Measurements from ENCODE around the gene CIDEB.

The CIDEB gene

GRCh38 chr14:24298892-24299254 lies 8.9 kb downstream of the CIDEB start:
- TF ChIP-seq TAF1 (IDR thresholded peaks at IDR 0.05; ENCODE audit: borderline replicate concordance, insufficient read depth, low read length) (no peak), SIN3A (IDR thresholded peaks at IDR 0.05; ENCODE audit: borderline replicate concordance, insufficient read depth, low read length) (no peak), POLR2AphosphoS5 (IDR thresholded peaks at IDR 0.05; ENCODE audit: low read depth, low read length) (no peak), FOXP2 (optimal IDR thresholded peaks at IDR 0.05; ENCODE audit: borderline replicate concordance, extremely low read depth, extremely low read length, insufficient read depth) (no peak), REST (IDR thresholded peaks at IDR 0.05; ENCODE audit: insufficient read depth in 1 of 2, low read depth in 2 of 2, low read length in 2 of 2) (no peak)

GRCh38 chr14:24297190-24297964 lies 10.4 kb downstream of the CIDEB start:
- no peak for TF ChIP-seq POLR2AphosphoS5 (IDR thresholded peaks at IDR 0.05; ENCODE audit: low read depth, low read length)

GRCh38 chr14:24296341-24297157 lies 11.2 kb downstream of the CIDEB start:
- TF ChIP-seq TAF1 (IDR thresholded peaks at IDR 0.05; ENCODE audit: borderline replicate concordance, insufficient read depth, low read length) (no peak), REST (IDR thresholded peaks at IDR 0.05; ENCODE audit: insufficient read depth in 1 of 2, low read depth in 2 of 2, low read length in 2 of 2) (no peak), POLR2AphosphoS5 (IDR thresholded peaks at IDR 0.05; ENCODE audit: low read depth, low read length) (no peak), FOXP2 (optimal IDR thresholded peaks at IDR 0.05; ENCODE audit: borderline replicate concordance, extremely low read depth, extremely low read length, insufficient read depth) (no peak), SIN3A (IDR thresholded peaks at IDR 0.05; ENCODE audit: borderline replicate concordance, insufficient read depth, low read length) (no peak)

- no peak for TF ChIP-seq TAF1 (IDR thresholded peaks at IDR 0.05; ENCODE audit: borderline replicate concordance, insufficient read depth, low read length)
- no peak for TF ChIP-seq REST (IDR thresholded peaks at IDR 0.05; ENCODE audit: insufficient read depth in 1 of 2, low read depth in 2 of 2, low read length in 2 of 2)
- TF ChIP-seq POLR2AphosphoS5 (IDR thresholded peaks at IDR 0.05; ENCODE audit: low read depth, low read length), result no peak
- no peak for TF ChIP-seq FOXP2 (optimal IDR thresholded peaks at IDR 0.05; ENCODE audit: borderline replicate concordance, extremely low read depth, extremely low read length, insufficient read depth)
These were observed 14.3 kb downstream of the CIDEB start for GRCh38 chr14:24293525-24293924.

- TF ChIP-seq REST (IDR thresholded peaks at IDR 0.05; ENCODE audit: insufficient read depth in 1 of 2, low read depth in 2 of 2, low read length in 2 of 2) (no peak), POLR2AphosphoS5 (IDR thresholded peaks at IDR 0.05; ENCODE audit: low read depth, low read length) (no peak), TAF1 (IDR thresholded peaks at IDR 0.05; ENCODE audit: borderline replicate concordance, insufficient read depth, low read length) (no peak), FOXP2 (optimal IDR thresholded peaks at IDR 0.05; ENCODE audit: borderline replicate concordance, extremely low read depth, extremely low read length, insufficient read depth) (no peak), SIN3A (IDR thresholded peaks at IDR 0.05; ENCODE audit: borderline replicate concordance, insufficient read depth, low read length) (no peak)
These were observed 15.5 kb downstream of the CIDEB start for GRCh38 chr14:24292118-24292807.

Data from PFSK-1 (cell line).